ENCODE results near the gene PXDN.

PXDN gene

GRCh38 chr2:1774929-1775328 is 30.6 kb upstream of the PXDN start:
- Histone ChIP-seq H3K4me1 (ENCODE audit: control insufficient read depth, insufficient read depth, low read length, poor library complexity, severe bottlenecking) (no peaks in the 10 kb centered on the region), H3K27ac (ENCODE audit: insufficient read depth, low read length, poor library complexity, severe bottlenecking) (no peak overlapping the region), H3K4me3 (ENCODE audit: insufficient read depth, low read depth, low read length, poor library complexity, severe bottlenecking) (no peak overlapping the region), H3K9me3 (ENCODE audit: control insufficient read depth, low read length) (no peaks in the 10 kb centered on the region), H3K36me3 (ENCODE audit: control insufficient read depth, insufficient read depth, low read length) (no peaks in the 10 kb centered on the region), H3K27me3 (replicated peaks; ENCODE audit: control insufficient read depth, insufficient read depth, low read length, poor library complexity, severe bottlenecking) (no peaks in the 10 kb centered on the region)
- no peak for DNase-seq

GRCh38 chr2:1773883-1774282 is 29.6 kb upstream of the PXDN start:
- no peak for DNase-seq
- no peaks in the 10 kb centered on the region for H3K9me3 ChIP-seq (ENCODE audit: control insufficient read depth, low read length)
- H3K36me3 ChIP-seq (ENCODE audit: control insufficient read depth, insufficient read depth, low read length) = no peaks in the 10 kb centered on the region
- no peak overlapping the region for H3K4me3 ChIP-seq (ENCODE audit: insufficient read depth, low read depth, low read length, poor library complexity, severe bottlenecking)
- H3K27ac ChIP-seq (ENCODE audit: insufficient read depth, low read length, poor library complexity, severe bottlenecking) = no peak overlapping the region
- no peaks in the 10 kb centered on the region for H3K4me1 ChIP-seq (ENCODE audit: control insufficient read depth, insufficient read depth, low read length, poor library complexity, severe bottlenecking)
- H3K27me3 ChIP-seq (replicated peaks; ENCODE audit: control insufficient read depth, insufficient read depth, low read length, poor library complexity, severe bottlenecking) = no peaks in the 10 kb centered on the region

GRCh38 chr2:1772471-1773267 is 28.4 kb upstream of the PXDN start:
- no peaks in the 10 kb centered on the region for H3K9me3 ChIP-seq (ENCODE audit: control insufficient read depth, low read length)
- no peaks in the 10 kb centered on the region for H3K36me3 ChIP-seq (ENCODE audit: control insufficient read depth, insufficient read depth, low read length)
- no peaks in the 10 kb centered on the region for H3K27me3 ChIP-seq (replicated peaks; ENCODE audit: control insufficient read depth, insufficient read depth, low read length, poor library complexity, severe bottlenecking)
- no peak overlapping the region for H3K4me3 ChIP-seq (ENCODE audit: insufficient read depth, low read depth, low read length, poor library complexity, severe bottlenecking)
- H3K27ac ChIP-seq (ENCODE audit: insufficient read depth, low read length, poor library complexity, severe bottlenecking) = no peak overlapping the region
- no peak for DNase-seq
- H3K4me1 ChIP-seq (ENCODE audit: control insufficient read depth, insufficient read depth, low read length, poor library complexity, severe bottlenecking) = no peaks in the 10 kb centered on the region

GRCh38 chr2:1771626-1772280 is 27.4 kb upstream of the PXDN start:
- Histone ChIP-seq H3K9me3 (ENCODE audit: control insufficient read depth, low read length) (no peaks in the 10 kb centered on the region), H3K4me1 (ENCODE audit: control insufficient read depth, insufficient read depth, low read length, poor library complexity, severe bottlenecking) (no peaks in the 10 kb centered on the region), H3K36me3 (ENCODE audit: control insufficient read depth, insufficient read depth, low read length) (no peaks in the 10 kb centered on the region), H3K27me3 (replicated peaks; ENCODE audit: control insufficient read depth, insufficient read depth, low read length, poor library complexity, severe bottlenecking) (no peaks in the 10 kb centered on the region), H3K27ac (ENCODE audit: insufficient read depth, low read length, poor library complexity, severe bottlenecking) (no peak overlapping the region), H3K4me3 (ENCODE audit: insufficient read depth, low read depth, low read length, poor library complexity, severe bottlenecking) (no peak overlapping the region)
- DNase-seq = no peak

GRCh38 chr2:1770566-1771380 is 26.5 kb upstream of the PXDN start:
- no peaks in the 10 kb centered on the region for H3K36me3 ChIP-seq (ENCODE audit: control insufficient read depth, insufficient read depth, low read length)
- no peak overlapping the region for H3K27ac ChIP-seq (ENCODE audit: insufficient read depth, low read length, poor library complexity, severe bottlenecking)
- DNase-seq = no peak
- H3K27me3 ChIP-seq (replicated peaks; ENCODE audit: control insufficient read depth, insufficient read depth, low read length, poor library complexity, severe bottlenecking) = no peaks in the 10 kb centered on the region
- H3K4me3 ChIP-seq (ENCODE audit: insufficient read depth, low read depth, low read length, poor library complexity, severe bottlenecking) = no peak overlapping the region
- H3K4me1 ChIP-seq (ENCODE audit: control insufficient read depth, insufficient read depth, low read length, poor library complexity, severe bottlenecking) = no peaks in the 10 kb centered on the region
- H3K9me3 ChIP-seq (ENCODE audit: control insufficient read depth, low read length) = no peaks in the 10 kb centered on the region

GRCh38 chr2:1769703-1770422 is 25.5 kb upstream of the PXDN start:
- no peaks in the 10 kb centered on the region for H3K9me3 ChIP-seq (ENCODE audit: control insufficient read depth, low read length)
- no peak overlapping the region for H3K27ac ChIP-seq (ENCODE audit: insufficient read depth, low read length, poor library complexity, severe bottlenecking)
- no peak overlapping the region for H3K4me3 ChIP-seq (ENCODE audit: insufficient read depth, low read depth, low read length, poor library complexity, severe bottlenecking)
- no peaks in the 10 kb centered on the region for H3K36me3 ChIP-seq (ENCODE audit: control insufficient read depth, insufficient read depth, low read length)
- DNase-seq = no peak
- H3K27me3 ChIP-seq (replicated peaks; ENCODE audit: control insufficient read depth, insufficient read depth, low read length, poor library complexity, severe bottlenecking) = no peaks in the 10 kb centered on the region
- H3K4me1 ChIP-seq (ENCODE audit: control insufficient read depth, insufficient read depth, low read length, poor library complexity, severe bottlenecking) = no peaks in the 10 kb centered on the region

GRCh38 chr2:1767939-1768691 is 23.8 kb upstream of the PXDN start:
- Histone ChIP-seq H3K4me3 (ENCODE audit: insufficient read depth, low read depth, low read length, poor library complexity, severe bottlenecking) (no peak overlapping the region), H3K27me3 (replicated peaks; ENCODE audit: control insufficient read depth, insufficient read depth, low read length, poor library complexity, severe bottlenecking) (no peaks in the 10 kb centered on the region), H3K9me3 (ENCODE audit: control insufficient read depth, low read length) (no peaks in the 10 kb centered on the region), H3K27ac (ENCODE audit: insufficient read depth, low read length, poor library complexity, severe bottlenecking) (no peak overlapping the region), H3K36me3 (ENCODE audit: control insufficient read depth, insufficient read depth, low read length) (no peaks in the 10 kb centered on the region), H3K4me1 (ENCODE audit: control insufficient read depth, insufficient read depth, low read length, poor library complexity, severe bottlenecking) (no peaks in the 10 kb centered on the region)
- DNase-seq = no peak

- Histone ChIP-seq H3K27ac (ENCODE audit: insufficient read depth, low read length, poor library complexity, severe bottlenecking) (no peak overlapping the region), H3K27me3 (replicated peaks; ENCODE audit: control insufficient read depth, insufficient read depth, low read length, poor library complexity, severe bottlenecking) (no peaks in the 10 kb centered on the region), H3K4me3 (ENCODE audit: insufficient read depth, low read depth, low read length, poor library complexity, severe bottlenecking) (no peak overlapping the region), H3K9me3 (ENCODE audit: control insufficient read depth, low read length) (no peaks in the 10 kb centered on the region), H3K36me3 (ENCODE audit: control insufficient read depth, insufficient read depth, low read length) (no peaks in the 10 kb centered on the region), H3K4me1 (ENCODE audit: control insufficient read depth, insufficient read depth, low read length, poor library complexity, severe bottlenecking) (no peaks in the 10 kb centered on the region)
- no peak for DNase-seq
Observed at GRCh38 chr2:1766851-1767811, 22.8 kb upstream of the PXDN start.

Data from effector memory CD4-positive, alpha-beta T cell (primary cell).